HUDEP-2 (cell line): ENCODE measurements around the gene PDE2A.

ENCODE experiments used
- DNase-seq, 76 experiments: peaks; one replicate each; lab custom pipeline; 2025; ENCODE audit not compliant: unreplicated experiment in 76 of 76; lab: John Stamatoyannopoulos, UW

The PDE2A gene

GRCh38 chr11:72641522-72642042, 32.6 kb downstream of the PDE2A start:
- no peak for DNase-seq

GRCh38 chr11:72639502-72640375, 34.5 kb downstream of the PDE2A start:
- DNase-seq = no peak

- DNase-seq = no peak
These were observed 36.3 kb downstream of the PDE2A start for GRCh38 chr11:72637926-72638325.

DNA sequence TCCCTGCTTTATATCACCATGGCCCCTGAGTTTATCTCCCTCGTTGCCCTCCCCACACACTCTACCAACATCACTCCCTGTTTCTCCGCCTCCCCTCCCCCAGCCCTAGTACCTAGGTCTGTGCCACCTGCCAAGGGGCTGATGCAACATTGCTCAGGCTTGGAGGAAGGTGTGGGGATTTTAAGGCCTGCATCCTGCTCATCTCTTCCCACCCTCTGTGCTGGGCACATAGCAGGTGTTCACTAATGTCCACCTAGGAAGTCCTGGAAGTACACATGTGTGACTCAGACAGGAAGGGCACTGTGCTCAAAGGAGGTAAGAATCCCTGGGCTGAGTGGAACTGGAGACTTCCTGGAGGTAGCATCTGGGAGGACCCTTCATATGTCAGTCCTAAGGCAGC, 37.0 kb downstream of the PDE2A start:
- no peak for DNase-seq

DNA sequence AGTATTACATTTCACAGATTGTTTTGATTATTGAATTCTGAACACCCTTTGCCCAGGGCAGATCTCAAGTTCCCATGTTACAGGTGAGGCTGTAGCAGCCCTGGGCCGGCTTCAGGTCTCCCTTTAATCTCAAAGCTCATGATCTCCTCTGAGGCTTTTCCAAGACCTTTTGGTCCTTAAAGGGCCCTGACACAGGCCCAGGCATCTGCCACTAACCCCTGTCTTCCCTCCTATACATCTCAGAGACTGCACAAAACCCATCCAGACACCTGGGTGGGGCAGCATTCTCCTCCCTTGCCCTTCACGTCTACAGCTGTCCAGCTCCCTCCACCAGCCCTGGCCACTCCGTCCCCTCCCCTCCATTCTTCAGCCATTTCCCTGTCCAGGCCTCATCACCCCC, 37.8 kb downstream of the PDE2A start:
- no peak for DNase-seq

- no peak for DNase-seq
These were observed 38.3 kb downstream of the PDE2A start for GRCh38 chr11:72635933-72636332.

GRCh38 chr11:72635309-72635915, 38.8 kb downstream of the PDE2A start:
- no peak for DNase-seq

- no peak for DNase-seq
These were observed 39.6 kb downstream of the PDE2A start for GRCh38 chr11:72634472-72635095.

GRCh38 chr11:72634016-72634415, 40.2 kb downstream of the PDE2A start:
- no peak for DNase-seq

GRCh38 chr11:72633068-72633467, 41.2 kb downstream of the PDE2A start:
- no peak for DNase-seq

DNA sequence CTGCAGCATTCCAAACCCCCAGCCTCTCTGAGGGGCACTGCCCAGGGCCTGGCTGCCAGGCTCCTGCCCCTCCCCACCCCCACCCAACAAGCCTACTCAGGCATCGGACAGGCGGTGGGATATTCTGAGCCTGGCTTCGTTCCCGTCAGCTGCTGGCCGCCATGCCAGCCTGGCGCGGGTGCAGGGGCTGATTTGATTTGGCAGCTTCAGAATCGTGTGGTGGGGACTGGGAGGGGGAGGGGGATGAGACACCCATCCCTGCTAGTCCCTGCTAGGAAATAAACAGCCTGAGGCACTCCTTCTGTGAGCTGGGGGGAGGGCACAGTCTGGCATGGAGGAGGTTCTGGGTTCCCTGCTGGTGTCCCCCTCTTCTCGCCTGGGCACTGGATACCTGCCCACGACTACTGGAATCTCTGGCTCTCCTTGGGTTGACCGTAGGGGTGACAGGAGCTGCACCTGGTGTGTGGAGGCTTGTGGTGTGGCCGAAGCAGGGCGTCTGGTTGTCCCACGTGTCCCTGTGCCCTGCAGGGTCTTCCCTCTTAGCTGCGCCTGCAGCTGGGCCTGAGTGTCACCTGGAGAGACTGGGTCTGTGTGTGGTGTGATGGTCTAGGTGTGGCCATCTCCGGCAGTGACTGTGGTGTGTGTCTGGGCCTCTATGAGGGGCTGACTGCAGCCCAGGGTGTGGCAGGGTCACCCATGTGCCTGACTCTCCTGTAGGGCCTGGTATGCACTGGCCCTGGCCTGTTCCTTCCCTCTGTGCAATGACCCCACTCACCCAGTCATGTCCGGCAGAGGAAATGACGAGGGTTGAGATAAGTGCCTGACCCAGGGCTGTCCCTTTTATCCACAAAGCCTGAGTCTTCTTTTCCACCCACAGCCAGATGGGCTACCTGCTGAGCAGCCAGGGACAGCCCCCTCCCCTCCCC, 42.2 kb downstream of the PDE2A start:
- DNase-seq = no peak

DNA sequence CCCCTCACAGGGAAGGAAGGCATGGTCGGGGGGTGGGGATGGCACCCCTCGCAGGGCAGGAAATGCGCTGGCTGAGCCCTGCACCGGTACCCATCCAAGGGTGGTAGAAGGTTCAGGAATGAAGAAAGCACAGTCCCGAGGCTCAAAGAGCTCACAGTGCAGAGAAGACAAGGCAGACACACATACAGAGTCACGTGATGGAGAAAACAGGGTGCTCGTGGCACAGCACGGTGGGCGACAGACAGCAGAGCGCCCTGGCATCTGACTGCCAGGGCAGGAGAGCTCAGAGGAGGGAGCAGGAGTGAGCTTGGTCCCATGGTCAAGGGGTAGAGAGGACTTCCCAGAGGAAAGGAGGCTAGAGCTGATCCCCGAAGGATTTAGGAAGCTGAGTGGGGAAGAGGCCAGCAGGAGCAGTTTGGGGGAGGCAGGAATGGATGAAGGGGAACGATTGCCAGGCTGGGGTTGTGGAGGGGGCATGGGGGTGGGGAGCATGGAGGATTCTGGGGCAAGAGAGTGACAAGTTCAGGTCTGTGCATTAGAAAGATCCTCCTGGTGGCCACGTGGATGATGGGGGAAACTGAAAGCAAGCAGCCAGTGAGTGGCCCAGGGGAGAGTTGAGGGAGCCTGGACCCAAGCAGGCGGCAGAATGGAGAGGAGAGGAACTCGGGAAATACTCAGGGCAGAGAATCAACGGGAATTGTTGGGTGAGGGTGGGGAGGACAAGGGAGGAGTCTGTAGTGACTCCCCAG, 43.9 kb downstream of the PDE2A start:
- no peak for DNase-seq

DNA sequence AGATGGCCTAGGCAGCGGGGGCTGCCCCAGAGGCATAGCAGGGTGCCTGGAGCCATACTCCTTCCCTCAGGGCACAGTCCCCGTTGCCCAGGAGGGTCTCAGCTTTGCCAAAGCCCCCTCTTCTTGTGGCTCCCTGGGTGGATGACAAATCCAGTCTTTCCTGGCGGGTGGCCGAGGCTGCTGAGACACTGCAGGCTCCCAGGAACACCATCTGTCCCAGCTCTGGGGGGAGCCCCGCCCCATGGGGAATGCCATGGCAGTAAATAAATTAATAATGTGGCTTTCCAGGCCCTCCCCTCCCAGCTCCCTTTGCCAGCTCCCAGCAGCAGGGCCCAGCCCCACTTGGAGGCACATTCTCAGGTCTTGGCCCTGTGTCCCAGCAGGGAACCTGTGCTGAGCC, 45.0 kb downstream of the PDE2A start:
- DNase-seq = no peak

GRCh38 chr11:72627594-72628281, 46.5 kb downstream of the PDE2A start:
- DNase-seq = no peak

DNA sequence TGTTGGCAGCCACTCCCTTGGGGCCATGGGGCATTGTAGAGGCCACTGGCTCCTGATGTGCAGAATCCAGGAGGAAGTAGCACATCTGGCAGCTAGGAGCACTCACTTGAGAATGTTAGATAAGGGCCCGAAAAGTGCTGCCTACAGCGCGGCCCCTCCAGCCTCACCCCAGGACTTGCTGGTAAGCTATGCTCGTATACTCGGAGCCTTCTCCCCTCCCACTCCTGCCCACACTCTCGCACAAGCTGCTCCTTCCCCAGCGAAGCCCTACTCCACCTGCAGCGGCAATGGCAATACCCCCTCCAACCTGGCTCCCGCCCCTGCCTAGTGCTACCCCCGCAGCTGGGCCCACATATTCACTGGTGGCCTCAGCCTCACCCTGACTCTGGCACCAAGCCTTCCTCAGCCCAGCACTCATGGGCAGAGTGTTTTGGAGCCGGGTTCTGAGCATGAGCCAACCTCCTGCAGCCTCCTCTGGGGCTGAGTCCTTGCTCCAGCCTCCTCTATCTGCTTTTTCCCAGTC, 47.7 kb downstream of the PDE2A start:
- no peak for DNase-seq

DNA sequence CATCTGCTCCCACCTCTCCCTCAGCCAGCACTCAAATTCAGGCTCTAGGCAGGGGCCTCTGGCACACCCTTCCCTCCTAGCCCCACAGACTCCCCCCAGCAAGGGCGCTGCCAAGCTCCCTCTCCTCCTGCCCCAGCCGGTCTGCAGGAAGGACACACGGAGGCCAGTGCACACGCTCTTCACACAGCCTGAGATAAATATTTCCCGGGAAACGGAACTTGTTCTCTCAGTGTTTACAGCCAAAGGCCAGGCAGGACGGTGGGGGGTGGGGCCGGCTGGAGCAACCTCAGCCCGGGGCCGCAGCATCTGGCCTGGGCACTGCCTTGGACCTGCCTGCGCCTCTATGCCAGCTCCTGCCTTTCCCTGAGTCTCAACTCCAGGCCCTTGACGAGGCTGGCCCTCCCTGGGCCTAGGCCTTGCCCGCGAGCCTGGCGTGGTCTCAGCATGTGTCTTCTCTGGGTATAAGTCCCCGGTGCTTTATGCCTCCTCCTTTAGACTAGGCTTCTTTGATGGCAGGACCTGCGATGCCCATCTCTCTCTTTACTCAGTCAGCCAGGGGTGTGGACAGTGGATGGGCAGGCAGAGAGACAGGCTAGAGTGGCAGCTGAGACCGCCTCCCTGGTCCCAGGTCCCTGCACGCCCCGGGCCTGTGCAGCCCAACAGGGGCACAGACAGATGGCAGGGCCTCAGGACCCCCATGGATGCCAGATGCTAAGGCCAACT, 48.4 kb downstream of the PDE2A start:
- no peak for DNase-seq

DNA sequence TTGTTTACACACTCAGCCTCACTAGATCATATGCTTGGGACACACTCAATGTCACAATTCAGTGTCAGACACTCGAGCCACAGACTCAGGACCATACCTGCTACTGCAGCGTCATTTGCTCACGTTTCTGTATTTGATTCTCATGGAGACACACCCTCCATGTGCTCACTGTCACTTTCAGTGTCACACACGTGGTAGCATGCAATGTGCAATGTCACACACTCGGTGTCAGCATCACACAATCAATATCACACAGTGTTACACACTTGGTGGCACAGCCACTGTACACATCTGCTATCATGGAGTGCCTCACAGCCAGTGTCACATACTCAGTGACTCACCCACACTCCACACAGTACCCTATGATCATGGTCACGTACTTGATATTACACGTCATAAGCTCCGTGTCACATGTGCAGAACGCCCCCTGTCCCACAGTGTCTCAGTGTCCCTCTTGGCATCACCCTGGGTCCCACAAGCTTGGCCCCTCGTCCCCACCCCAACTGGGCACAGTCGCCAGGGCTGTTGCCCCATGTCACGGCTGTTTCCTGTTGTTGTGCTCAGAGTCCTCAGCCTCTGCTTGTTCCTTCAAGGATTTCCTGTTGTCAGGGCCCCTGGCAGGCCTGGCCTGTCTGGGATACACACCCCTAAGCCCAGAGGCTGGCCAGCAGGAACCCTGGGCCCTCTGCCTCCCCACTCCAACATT, 49.6 kb downstream of the PDE2A start:
- DNase-seq = no peak

- DNase-seq = no peak
These were observed 51.2 kb downstream of the PDE2A start for GRCh38 chr11:72623052-72623451.
